OCI-LY3 (cell line): ENCODE measurements around the gene BLM.

ENCODE experiments used
- H2AFZ ChIP-seq: fragments of 200-600, 300-600 bp; shearing (Covaris generic); 2 replicates; pipeline ENCODE4 v1.6.0; 2014; ENCODE audit warnings: antibody characterized with exemption, low read depth, low read length
- H3K27ac ChIP-seq: fragments of 200-600, 300-600 bp; sonication (generic); 2 replicates; pipeline ENCODE4 v1.5.1; 2014; ENCODE audit warnings: mild to moderate bottlenecking, low read length, moderate library complexity, mixed read lengths
- H3K27me3 ChIP-seq: fragments of 200-600, 300-600 bp; sonication (generic); 2 replicates; pipeline ENCODE4 v1.6.1; 2014; ENCODE audit warnings: low read depth, low read length, mixed read lengths
- H3K36me3 ChIP-seq: fragments of 200-600, 300-600 bp; sonication (generic); replicated peaks from 2 replicates; pipeline ENCODE3; 2014; ENCODE audit warnings: low read depth, low read length, mixed read lengths
- H3K4me1 ChIP-seq: fragments of 300-600, 200-600 bp; sonication (generic); 2 replicates; pipeline ENCODE4 v1.6.1; 2014; ENCODE audit warnings: low read length, mixed read lengths
- H3K4me2 ChIP-seq: fragments of 200-600, 300-600 bp; sonication (generic); 2 replicates; pipeline ENCODE4 v1.6.1; 2014; ENCODE audit warnings: low read length, mixed read lengths
- H3K4me3 ChIP-seq: fragments of 300-600, 200-600 bp; sonication (generic); 2 replicates; pipeline ENCODE4 v1.5.1; 2014; ENCODE audit warnings: antibody characterized with exemption, mild to moderate bottlenecking, low read length, moderate library complexity
- H3K79me2 ChIP-seq: fragments of 300-600, 200-600 bp; shearing (Covaris generic); 2 replicates; pipeline ENCODE4 v1.6.1; 2014; ENCODE audit warnings: mild to moderate bottlenecking, low read length, mixed read lengths
- H3K9ac ChIP-seq: fragments of 300-600, 200-600 bp; shearing (Covaris generic); 2 replicates; pipeline ENCODE4 v1.6.0; 2014; ENCODE audit warnings: mild to moderate bottlenecking, low read length, moderate library complexity
- H3K9me3 ChIP-seq: fragments of 200-600, 300-600 bp; shearing (Covaris generic); 2 replicates; pipeline ENCODE4 v1.6.1; 2014; ENCODE audit warnings: low read length, mixed read lengths; ENCODE audit not compliant: insufficient read depth
- H4K20me1 ChIP-seq: fragments of 200-600, 300-600 bp; sonication (generic); 2 replicates; pipeline ENCODE4 v1.6.1; 2016; ENCODE audit warnings: low read length, mixed read lengths; ENCODE audit not compliant: insufficient read depth
- EZH2phosphoT487 ChIP-seq: fragments of 200-600 bp; shearing (Covaris generic); IDR thresholded peaks from 2 replicates; pipeline ENCODE4 v1.6.1; 2018; ENCODE audit warnings: antibody characterized with exemption, mixed run types, low read depth
- TF ChIP-seq, protein P1 (sequence below): fragments of 200-600, 300-600 bp; sonication (generic); IDR thresholded peaks from 2 replicates; pipeline ENCODE4 v1.5.1; 2014; ENCODE audit warnings: antibody characterized with exemption, low read length, low read depth

The BLM gene

DNA sequence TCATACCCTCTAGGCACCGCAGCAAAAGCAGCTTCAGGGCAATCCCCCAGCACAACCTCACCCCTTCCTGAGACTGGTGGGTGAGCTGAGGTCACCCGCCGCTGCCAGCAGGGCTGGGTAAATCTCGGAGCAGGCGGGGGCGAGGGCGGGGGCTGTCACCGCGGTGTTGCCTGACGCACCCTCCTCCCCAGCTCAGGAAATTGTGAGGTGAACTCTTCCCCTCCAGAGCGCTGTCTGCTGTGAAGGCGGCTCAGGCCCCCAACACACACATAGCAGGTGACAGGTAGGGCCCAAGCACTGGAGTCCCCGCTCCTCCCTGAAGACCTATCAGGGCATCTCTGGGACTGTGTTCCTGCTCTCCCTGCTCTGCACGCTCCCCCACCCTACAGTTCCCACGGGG lies 121.0 kb downstream of the BLM start:
- Histone ChIP-seq H3K79me2 (no peaks in the 10 kb centered on the region), H3K27ac (no peak overlapping the region), H2AFZ (no peak overlapping the region; the same call in 1 of the 2 replicates), H4K20me1 (no peaks in the 10 kb centered on the region), H3K36me3 (no peaks in the 10 kb centered on the region), H3K9me3 (no peaks in the 10 kb centered on the region), H3K4me3 (0 out of 2 replicates have a peak overlapping the region, but pooled peaks have one; percentile 6), H3K4me1 (peaks cover 15% of the 10 kb centered on the region), H3K4me2 (peak overlapping the region; percentile 24), H3K9ac (no peak overlapping the region), H3K27me3 (peaks cover 37% of the 10 kb centered on the region)
- TF ChIP-seq EZH2phosphoT487 = no peak
- TF ChIP-seq, protein P1, sequence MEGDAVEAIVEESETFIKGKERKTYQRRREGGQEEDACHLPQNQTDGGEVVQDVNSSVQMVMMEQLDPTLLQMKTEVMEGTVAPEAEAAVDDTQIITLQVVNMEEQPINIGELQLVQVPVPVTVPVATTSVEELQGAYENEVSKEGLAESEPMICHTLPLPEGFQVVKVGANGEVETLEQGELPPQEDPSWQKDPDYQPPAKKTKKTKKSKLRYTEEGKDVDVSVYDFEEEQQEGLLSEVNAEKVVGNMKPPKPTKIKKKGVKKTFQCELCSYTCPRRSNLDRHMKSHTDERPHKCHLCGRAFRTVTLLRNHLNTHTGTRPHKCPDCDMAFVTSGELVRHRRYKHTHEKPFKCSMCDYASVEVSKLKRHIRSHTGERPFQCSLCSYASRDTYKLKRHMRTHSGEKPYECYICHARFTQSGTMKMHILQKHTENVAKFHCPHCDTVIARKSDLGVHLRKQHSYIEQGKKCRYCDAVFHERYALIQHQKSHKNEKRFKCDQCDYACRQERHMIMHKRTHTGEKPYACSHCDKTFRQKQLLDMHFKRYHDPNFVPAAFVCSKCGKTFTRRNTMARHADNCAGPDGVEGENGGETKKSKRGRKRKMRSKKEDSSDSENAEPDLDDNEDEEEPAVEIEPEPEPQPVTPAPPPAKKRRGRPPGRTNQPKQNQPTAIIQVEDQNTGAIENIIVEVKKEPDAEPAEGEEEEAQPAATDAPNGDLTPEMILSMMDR = no peak

DNA sequence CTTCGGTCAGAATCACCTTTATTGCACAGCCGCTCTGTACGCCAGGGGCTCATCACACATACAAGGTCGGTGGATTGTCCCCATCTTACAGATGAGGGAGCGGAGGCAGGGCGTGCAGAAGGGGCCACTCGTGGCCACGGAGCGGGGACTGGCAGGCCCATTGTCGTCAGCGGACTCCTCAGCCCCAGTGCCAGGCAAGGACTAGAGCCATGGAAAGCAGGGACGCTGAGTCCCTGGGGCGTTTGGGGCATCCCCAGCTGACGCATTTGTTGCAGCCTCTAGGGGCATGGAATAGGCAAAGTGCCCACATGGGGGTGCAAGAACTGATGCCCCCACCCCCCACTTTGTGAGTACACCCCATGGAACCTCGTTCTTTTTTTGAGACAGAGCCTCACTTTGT lies 121.4 kb downstream of the BLM start:
- peaks cover 41% of the 10 kb centered on the region for H3K27me3 ChIP-seq
- no peaks in the 10 kb centered on the region for H3K9me3 ChIP-seq
- no peak overlapping the region for H3K27ac ChIP-seq
- H2AFZ ChIP-seq = no peak overlapping the region
- H3K79me2 ChIP-seq = no peaks in the 10 kb centered on the region
- peak overlapping the region; percentile 24 for H3K4me2 ChIP-seq
- no peaks in the 10 kb centered on the region for H4K20me1 ChIP-seq
- H3K9ac ChIP-seq = no peak overlapping the region
- H3K36me3 ChIP-seq = no peaks in the 10 kb centered on the region
- 0 out of 2 replicates have a peak overlapping the region, but pooled peaks have one; percentile 6 for H3K4me3 ChIP-seq
- TF ChIP-seq, protein P1 = no peak
- no peak for TF ChIP-seq EZH2phosphoT487
- peaks cover 15% of the 10 kb centered on the region for H3K4me1 ChIP-seq

DNA sequence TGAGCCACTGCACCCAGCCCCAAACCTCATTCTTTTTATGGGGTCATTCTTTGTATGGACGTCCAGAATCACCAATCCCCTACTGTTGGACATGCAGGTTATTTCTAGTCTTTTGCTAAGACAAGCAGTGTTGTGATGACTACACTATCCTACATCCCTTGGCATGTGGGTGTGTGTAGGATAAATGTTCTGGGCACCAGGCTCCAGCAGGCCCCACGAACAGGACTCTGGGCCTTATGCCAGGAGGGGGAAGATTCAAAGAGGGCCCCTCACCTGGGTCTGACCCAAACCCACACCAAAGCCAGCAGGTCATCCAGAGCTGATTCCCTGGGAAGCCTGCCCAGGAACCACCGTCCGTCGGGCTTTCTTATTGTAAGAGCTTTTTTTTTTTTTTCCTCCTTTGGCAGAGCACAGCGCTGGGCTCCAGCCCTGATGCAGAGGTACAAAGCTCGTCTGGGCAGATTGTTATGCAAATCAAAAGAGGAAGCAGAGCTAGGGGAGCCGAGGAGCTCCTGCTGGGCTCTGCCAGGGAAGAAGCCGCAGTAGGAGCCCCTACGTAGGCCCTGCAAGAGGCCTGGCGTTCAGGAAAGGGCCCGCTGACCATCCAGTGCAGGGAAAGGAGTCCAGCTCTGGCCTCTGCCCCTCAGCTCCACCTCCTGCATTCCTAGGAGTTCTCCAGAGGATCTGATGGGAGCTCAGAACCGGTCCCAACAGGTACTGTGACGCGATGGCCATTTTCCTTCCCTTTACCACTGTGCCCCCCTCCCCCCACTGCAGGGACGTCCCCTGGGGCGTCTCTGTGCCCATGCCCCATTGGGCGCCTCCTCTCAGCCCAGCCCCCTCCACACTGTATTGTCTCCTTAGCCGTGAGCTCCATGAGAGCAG lies 122.3 kb downstream of the BLM start:
- H3K4me2 ChIP-seq = peak overlapping the region; percentile 56

More for the DNA sequence above, 122.3 kb downstream of the BLM start:
- H3K4me1 ChIP-seq = peaks cover 15% of the 10 kb centered on the region
- peaks cover 37% of the 10 kb centered on the region for H3K27me3 ChIP-seq
- H3K27ac ChIP-seq = no peak overlapping the region
- no peaks in the 10 kb centered on the region for H3K79me2 ChIP-seq
- no peak for TF ChIP-seq EZH2phosphoT487
- TF ChIP-seq, protein P1 = no peak
- peak overlapping the region; percentile 59 for H2AFZ ChIP-seq
- no peak overlapping the region for H3K9ac ChIP-seq
- no peaks in the 10 kb centered on the region for H4K20me1 ChIP-seq
- no peaks in the 10 kb centered on the region for H3K9me3 ChIP-seq
- no peaks in the 10 kb centered on the region for H3K36me3 ChIP-seq
- H3K4me3 ChIP-seq = peak overlapping the region; percentile 19
